SK-N-SH (cell line): Measurements from ENCODE around the gene ARHGAP11A.
"Not testable (repeated sequence)": the region's sequence is repeated elsewhere in the genome, so short reads cannot be mapped to it uniquely, and the experiment has no call there.

Source experiments
- EP300 ChIP-seq, 2 experiments: IDR thresholded peaks; 2 replicates each; pipeline versions ENCODE4 v1.4.0 to v1.6.1; 2012; ENCODE audit warnings: borderline replicate concordance in 1 of 2, low read depth in 1 of 2, low read length in 1 of 2
- EZH2phosphoT487 ChIP-seq: fragments of 200-600 bp; sonication (generic); IDR thresholded peaks from 2 replicates; pipeline ENCODE4 v1.6.1; 2017; ENCODE audit warnings: low read depth, mixed run types, mild to moderate bottlenecking, antibody characterized with exemption, moderate library complexity, borderline replicate concordance
- MEF2A ChIP-seq: IDR thresholded peaks from 2 replicates; pipeline ENCODE4 v1.4.0; 2012; ENCODE audit warnings: low read depth, borderline replicate concordance
- RFX5 ChIP-seq: IDR thresholded peaks from 2 replicates; pipeline ENCODE4 v1.6.1; 2012; ENCODE audit warnings: mild to moderate bottlenecking, improper control_type of control experiment, low read length
- RXRA ChIP-seq: IDR thresholded peaks from 2 replicates; pipeline ENCODE4 v1.4.0; 2012; ENCODE audit warnings: low read depth, mild to moderate bottlenecking, borderline replicate concordance
- TF ChIP-seq, protein P1 (sequence below): fragments of 200-600 bp; sonication (generic); IDR thresholded peaks from 2 replicates; pipeline ENCODE4 v1.6.1; 2017; ENCODE audit warnings: antibody characterized with exemption, mild to moderate bottlenecking, moderate library complexity
- TF ChIP-seq, protein P2 (sequence below): IDR thresholded peaks from 2 replicates; pipeline ENCODE4; 2012
- TF ChIP-seq, protein P3 (sequence below): fragments of 150-350 bp; IDR thresholded peaks from 2 replicates; pipeline ENCODE4 v1.6.1; 2017; ENCODE audit warnings: antibody characterized with exemption, low read length, low read depth, borderline replicate concordance

GRCh38 chr15:32585844-32586243, 29.5 kb upstream of the ARHGAP11A start:
- TF ChIP-seq EZH2phosphoT487; EP300 (IDR thresholded peaks at IDR 0.05; ENCODE audit: borderline replicate concordance in 1 of 2, low read depth in 1 of 2, low read length in 1 of 2); MEF2A; RFX5; RXRA: not testable (repeated sequence)
- TF ChIP-seq, protein P1, sequence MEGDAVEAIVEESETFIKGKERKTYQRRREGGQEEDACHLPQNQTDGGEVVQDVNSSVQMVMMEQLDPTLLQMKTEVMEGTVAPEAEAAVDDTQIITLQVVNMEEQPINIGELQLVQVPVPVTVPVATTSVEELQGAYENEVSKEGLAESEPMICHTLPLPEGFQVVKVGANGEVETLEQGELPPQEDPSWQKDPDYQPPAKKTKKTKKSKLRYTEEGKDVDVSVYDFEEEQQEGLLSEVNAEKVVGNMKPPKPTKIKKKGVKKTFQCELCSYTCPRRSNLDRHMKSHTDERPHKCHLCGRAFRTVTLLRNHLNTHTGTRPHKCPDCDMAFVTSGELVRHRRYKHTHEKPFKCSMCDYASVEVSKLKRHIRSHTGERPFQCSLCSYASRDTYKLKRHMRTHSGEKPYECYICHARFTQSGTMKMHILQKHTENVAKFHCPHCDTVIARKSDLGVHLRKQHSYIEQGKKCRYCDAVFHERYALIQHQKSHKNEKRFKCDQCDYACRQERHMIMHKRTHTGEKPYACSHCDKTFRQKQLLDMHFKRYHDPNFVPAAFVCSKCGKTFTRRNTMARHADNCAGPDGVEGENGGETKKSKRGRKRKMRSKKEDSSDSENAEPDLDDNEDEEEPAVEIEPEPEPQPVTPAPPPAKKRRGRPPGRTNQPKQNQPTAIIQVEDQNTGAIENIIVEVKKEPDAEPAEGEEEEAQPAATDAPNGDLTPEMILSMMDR, result not testable (repeated sequence)
- TF ChIP-seq, protein P2, sequence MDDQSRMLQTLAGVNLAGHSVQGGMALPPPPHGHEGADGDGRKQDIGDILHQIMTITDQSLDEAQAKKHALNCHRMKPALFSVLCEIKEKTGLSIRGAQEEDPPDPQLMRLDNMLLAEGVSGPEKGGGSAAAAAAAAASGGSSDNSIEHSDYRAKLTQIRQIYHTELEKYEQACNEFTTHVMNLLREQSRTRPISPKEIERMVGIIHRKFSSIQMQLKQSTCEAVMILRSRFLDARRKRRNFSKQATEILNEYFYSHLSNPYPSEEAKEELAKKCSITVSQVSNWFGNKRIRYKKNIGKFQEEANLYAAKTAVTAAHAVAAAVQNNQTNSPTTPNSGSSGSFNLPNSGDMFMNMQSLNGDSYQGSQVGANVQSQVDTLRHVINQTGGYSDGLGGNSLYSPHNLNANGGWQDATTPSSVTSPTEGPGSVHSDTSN, result not testable (repeated sequence)
- TF ChIP-seq, protein P3, sequence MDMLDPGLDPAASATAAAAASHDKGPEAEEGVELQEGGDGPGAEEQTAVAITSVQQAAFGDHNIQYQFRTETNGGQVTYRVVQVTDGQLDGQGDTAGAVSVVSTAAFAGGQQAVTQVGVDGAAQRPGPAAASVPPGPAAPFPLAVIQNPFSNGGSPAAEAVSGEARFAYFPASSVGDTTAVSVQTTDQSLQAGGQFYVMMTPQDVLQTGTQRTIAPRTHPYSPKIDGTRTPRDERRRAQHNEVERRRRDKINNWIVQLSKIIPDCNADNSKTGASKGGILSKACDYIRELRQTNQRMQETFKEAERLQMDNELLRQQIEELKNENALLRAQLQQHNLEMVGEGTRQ, result not testable (repeated sequence)
